ENCODE measurements around the gene DYNLL2. TPM values are rescaled to one million over a fixed set of nuclear protein-coding genes. Genes with fewer than 3 reads are reported as not detected.
"Not testable (repeated sequence)": the region's sequence is repeated elsewhere in the genome, so short reads cannot be mapped to it uniquely, and the experiment has no call there.

The DYNLL2 gene
- polyA plus RNA-seq, 3 donors, result 64.4 to 86.1 (median 82.9) TPM

DNA sequence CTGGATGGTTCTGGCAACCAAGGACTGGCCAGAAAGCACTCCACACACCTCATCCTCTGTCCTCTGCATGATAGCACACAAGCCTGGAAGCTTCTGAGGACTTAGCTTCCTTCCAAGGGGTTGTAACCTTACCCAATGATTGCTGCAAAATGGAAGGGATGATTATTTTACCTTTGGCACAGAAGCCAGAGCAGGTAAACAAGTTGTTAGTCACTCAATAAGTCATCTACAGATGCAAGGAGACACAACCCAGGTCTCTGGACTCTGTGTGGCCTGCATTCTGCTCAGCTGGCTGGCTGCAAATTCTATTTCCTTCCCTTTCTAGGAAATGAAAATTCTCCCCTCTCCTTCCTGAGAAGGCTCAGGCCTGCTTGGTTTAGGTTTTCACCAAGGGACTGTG, 26.7 kb upstream of the DYNLL2 start:
- no peak for DNase-seq (ENCODE audit: extremely low read depth in 1 of 11, low read depth in 9 of 11, low spot score in 4 of 11)

DNA sequence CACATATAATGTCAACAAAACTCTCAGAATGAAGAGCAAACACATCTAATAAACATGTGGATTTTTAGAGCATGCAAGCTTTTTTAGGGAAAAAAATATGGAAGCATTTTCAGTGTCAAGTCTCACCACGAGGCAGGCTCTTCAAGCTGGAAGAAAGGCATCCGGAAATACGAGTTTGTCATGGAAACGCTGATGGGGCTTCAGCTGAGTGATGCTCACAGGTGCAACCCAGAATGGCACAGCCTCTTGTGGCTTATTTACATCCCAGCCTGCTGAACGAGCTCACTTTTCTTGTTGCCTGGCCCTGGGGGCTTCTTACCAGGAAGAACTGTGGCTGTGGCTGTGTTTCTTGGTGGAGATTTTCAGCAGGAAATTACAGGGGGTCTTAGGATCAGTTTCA, 24.1 kb upstream of the DYNLL2 start:
- no peak for DNase-seq (ENCODE audit: extremely low read depth in 1 of 11, low read depth in 9 of 11, low spot score in 4 of 11)

DNA sequence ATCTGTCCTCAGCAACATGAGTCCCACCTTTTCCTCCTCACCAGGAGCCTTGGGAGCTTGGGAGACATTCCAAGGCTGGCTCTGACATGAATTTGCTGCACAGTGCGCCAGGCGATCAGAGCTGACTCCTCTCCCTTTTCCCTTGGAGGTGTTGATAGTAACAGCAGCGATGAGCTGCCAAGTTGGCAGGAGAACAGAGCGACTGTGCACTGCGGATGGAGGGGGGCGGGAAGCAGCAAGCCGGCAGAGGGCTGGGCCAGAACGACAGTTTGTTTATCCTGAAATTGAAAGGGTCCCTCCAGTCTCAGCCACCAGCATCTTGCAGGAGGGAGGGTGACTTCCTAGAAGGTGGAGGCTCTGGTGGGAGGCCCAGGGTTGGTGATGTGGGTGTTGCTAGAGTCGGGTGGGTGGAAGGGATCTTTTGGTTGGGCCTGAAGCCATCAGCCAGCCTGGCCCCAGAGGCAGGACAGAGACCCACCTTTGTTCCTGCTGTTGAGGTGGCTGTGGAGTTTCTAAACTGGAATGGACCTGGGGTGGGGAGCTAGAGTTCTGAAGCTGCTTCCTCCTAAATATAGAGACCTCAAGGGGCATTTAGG, 22.5 kb upstream of the DYNLL2 start:
- peak in 4 of 11 donors; percentile 1 to 41 (median 28) for DNase-seq (ENCODE audit: extremely low read depth in 1 of 11, low read depth in 9 of 11, low spot score in 4 of 11)

DNA sequence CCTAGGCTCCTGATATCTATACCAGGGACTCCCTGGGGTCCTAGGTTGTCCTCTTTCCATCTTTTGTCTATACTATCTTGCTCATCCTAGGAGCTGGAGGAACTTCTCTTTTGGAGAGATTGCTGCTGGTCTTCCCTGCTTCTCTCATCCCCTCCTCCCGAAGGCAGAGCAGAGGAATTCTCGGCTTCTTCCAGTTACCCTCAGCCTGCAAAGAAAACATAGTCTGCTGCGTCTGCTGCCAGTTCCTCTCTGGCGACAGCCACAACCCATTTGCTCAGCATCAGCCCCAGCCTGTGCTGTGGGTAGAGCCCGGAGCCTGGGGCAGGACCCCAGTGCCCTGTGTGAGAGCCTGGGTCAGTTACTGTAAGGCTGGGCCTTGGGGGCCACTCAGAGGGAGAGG, 21.5 kb upstream of the DYNLL2 start:
- DNase-seq (ENCODE audit: extremely low read depth in 1 of 11, low read depth in 9 of 11, low spot score in 4 of 11), result no peak

DNA sequence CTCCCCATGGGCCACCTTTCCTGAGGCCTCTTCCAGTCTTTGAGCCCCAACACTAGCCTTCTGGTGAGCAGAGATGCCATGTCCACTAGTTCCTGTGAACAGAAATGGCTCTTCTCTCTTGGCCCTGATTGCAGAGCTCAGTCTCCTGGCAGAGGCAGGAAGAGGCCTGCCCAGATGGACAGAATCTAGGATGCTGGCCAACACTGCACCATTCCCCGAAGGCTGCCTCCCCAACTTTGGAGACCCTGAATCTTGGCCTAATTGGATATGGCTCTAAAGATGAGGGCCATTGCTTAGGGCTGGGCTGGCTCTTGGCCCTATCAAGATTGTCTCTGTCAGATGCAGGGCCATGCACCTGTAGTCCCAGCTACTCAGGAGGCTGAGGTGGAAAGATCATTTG, 18.0 kb upstream of the DYNLL2 start:
- DNase-seq (ENCODE audit: extremely low read depth in 1 of 11, low read depth in 9 of 11, low spot score in 4 of 11), result no peak

DNA sequence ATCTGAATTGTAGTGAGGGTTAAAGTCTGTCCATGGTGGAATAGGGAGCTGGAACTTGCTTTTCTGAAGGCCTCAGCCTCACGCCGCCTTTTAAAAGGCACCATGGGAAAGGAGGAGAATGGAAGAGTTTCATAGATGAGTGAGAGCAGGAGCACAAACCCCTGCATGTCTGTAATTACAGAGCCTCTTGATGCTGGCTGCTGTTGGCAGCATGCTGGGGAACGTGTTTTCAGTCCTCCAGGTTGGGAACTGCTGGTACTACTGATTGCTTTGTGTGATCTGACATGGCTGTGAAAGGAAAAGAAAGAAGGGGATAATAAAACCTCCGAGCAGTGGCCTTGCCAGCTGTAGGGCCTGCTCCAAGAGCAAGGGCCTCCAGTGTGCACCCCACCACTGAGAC, 16.8 kb upstream of the DYNLL2 start:
- no peak for DNase-seq (ENCODE audit: extremely low read depth in 1 of 11, low read depth in 9 of 11, low spot score in 4 of 11)

DNA sequence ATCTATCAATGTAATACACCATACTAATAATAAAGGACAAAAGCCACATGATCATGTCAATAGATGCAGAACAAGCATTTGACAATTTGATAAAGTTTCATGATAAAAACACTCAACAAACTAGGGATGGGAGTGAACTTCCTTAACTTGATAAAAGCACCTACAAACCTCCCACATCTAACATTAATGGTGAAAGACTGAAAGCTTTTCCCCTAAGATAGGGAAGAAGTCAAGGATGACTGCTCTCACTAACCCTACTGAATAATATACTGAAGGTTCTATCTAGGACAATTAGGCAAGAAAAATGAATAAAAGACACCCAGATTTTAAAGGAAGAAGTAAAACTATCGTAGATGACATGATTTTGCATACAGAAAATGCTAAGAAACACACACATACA, 10.4 kb upstream of the DYNLL2 start:
- DNase-seq (ENCODE audit: extremely low read depth in 1 of 11, low read depth in 9 of 11, low spot score in 4 of 11), result no peak

DNA sequence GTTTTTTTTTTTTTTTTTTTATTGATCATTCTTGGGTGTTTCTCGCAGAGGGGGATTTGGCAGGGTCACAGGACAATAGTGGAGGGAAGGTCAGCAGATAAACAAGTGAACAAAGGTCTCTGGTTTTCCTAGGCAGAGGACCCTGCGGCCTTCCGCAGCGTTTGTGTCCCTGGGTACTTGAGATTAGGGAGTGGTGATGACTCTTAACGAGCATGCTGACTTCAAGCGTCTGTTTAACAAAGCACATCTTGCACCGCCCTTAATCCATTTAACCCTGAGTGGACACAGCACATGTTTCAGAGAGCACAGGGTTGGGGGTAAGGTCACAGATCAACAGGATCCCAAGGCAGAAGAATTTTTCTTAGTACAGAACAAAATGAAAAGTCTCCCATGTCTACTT, 10.0 kb upstream of the DYNLL2 start:
- DNase-seq (ENCODE audit: extremely low read depth in 1 of 11, low read depth in 9 of 11, low spot score in 4 of 11), result not testable (repeated sequence)

DNA sequence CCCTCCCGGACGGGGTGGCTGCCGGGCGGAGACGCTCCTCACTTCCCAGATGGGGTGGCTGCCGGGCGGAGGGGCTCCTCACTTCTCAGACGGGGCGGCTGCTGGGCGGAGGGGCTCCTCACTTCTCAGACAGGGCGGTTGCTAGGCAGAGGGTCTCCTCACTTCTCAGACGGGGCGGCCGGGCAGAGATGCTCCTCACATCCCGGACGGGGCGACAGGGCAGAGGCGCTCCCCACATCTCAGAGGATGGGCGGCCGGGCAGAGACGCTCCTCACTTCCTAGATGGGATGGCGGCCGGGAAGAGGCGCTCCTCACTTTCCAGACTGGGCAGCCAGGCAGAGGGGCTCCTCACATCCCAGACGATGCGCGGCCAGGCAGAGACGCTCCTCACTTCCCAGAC, 8.8 kb upstream of the DYNLL2 start:
- DNase-seq (ENCODE audit: extremely low read depth in 1 of 11, low read depth in 9 of 11, low spot score in 4 of 11), result not testable (repeated sequence)

DNA sequence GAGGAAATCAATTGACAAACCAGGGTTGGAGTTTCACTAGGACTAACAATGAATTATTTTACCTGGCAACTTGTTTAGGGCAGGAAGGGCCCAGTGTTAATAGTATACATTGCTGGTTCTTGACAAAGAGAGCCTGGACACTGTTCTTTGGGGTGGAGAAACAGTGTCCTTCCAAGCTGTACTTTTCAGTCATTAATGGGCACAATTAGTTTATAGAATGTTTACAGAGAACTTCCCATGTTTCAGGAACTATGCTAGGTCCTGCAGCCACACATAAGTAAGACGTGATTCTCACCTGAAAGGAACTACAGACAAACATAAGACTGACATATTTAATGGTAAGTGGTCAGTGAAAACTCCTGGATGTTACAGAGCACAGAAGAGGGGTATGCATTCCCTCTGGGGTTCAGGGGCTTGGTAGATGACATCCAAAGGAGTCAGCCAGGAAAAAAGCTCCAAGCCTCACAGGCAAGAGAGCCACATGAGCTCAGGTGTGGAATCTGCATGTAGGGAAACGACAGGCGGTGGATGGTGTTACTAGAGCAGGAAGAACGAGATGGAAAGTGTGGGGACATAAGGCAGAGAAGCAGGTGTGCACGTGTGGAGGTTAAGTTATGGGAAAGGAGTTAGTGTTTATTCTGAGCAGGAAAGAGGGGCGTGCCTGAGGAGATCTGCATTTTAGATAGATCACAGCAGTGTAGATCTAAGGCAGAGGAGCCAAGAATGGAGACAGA, 3.8 kb upstream of the DYNLL2 start:
- no peak for DNase-seq (ENCODE audit: extremely low read depth in 1 of 11, low read depth in 9 of 11, low spot score in 4 of 11)

DNA sequence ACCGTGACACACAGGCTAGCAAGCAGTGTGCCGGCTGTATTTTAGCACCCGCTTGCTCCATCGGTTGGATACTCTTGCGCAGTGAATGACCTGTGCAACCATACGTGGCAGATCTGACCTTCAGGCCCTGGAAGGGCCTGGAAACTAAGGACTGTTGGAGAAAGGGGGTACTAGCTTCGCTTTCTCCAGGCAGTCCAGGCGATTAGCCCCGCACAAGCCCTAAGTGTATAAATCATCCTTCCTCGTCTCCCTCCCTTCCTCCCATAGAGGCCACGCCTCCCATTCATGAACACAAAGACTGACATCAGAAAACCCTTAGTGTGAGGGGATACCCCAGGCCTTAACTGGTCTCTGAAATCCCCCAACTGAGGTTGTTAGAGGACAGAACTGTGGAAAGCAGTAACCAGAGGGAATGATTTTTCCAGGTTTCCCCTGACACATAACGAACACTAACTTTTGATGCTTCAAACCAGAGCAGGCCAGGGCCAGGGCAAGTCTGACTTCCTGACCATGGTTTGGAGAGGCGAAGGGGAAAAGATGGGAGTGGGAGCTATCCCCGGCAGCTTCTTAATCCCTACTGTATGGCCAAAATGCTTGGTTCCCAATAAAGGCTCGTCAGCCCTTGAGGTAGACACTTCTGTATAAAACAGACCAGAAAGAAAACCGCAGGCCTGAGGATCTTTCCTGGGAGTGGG, 1.4 kb upstream of the DYNLL2 start:
- DNase-seq (ENCODE audit: extremely low read depth in 1 of 11, low read depth in 9 of 11, low spot score in 4 of 11), result peak in 5 of 11 donors; percentile 2 to 27 (median 21)

DNA sequence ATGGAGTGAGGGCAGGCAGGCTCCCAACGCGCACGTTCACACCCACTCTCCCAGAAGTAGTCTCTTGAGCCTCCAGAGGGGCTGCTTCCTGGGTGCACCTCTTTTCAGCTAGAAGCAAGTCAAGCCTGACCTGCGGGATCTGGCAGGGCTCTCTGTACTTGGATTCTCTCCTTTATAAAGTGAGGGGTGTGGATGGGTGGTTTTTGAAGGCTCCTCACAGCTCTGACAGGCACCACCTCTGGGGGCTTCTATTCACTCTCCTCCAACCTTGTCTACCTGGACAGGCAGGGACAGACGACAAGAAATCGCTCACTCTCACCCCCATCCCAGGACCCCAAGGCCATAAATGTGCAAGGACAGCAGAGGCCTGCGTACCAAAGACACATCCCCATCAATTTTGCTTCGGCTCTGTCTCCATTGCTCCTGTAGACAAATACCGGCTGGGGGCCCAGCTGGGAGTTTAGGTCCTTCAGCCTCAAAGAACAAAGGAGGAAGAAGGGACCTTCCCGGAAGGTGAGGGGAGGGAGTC, 814 bp upstream of the DYNLL2 start:
- peak in 3 of 11 donors; percentile 4 to 11 (median 7) for DNase-seq (ENCODE audit: extremely low read depth in 1 of 11, low read depth in 9 of 11, low spot score in 4 of 11)

DNA sequence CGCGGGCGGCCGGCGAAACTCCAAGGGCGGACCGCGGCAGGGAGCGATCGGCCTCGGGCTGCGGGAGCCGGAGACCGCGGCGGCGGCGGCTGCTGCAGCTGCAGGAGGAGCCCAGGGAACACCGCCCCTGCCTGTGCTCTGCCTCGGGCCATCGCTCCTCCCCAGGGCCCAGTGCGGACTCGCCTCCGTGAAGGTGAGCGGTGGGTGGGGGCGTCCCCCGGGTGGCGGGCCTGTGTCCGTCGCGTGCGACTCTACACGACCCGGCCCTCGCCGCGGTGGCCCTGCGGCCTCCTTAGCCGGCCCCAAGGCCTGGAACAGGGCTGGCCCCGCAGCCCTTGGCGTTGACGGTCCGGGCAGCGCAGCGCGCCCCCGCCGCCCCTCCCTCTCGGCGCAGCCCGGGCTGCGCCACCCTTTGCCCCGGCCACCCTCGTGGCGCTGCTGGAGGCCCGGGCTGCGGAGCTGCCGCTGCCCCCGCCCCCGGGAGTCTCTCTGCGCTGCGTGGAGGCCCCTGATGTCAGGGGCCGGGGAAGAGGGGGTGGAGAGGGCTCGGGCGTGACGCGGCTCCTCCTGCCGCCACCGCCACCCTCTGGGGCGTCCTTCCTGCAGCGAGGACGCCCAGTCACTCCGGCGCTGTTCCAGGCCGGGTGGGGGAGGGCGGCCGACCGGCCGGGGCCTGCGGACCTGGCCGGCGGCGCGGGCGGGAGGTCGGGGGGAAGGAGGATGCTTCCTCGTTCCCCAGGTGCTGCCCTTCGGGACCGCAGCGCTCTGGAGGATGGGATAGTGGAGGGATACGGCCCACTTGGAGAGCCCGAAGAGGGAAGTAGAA, 485 bp downstream of the DYNLL2 start:
- DNase-seq (ENCODE audit: extremely low read depth in 1 of 11, low read depth in 9 of 11, low spot score in 4 of 11), result peak in 7 of 11 donors; percentile 5 to 43 (median 18)

DNA sequence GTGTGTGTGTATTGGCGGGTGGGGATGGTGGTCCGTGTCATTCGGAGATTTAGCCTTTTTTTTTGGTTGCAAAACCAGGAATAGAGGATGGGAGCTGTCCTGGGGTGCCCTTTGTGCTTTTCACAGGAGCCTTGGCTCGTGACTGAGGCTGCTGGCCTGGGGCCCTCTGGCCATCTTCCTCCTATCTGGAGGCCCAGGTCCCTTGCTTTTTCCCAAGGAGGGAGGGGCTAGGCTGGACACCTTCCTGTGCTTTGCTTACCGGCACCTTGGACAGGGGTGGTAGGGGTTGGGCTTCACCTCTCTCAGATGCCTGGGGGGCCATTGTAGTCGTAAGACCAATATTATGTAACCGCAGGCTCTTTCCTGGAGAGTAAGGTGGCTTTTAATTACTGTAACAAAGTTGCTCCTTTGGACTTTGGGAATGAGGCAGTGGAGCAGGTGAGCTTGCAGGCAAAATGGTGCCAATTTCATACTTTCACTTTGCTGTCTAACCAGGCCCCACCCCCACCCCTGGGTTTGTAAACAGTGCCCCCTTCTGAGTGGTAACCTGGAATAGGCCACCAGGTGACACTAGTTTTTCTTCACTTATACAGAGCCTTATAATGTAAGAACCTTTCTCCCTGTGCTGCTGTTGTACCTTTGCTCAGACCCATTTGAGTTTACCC, 1.2 kb downstream of the DYNLL2 start:
- peak in 6 of 11 donors; percentile 13 to 40 (median 28) for DNase-seq (ENCODE audit: extremely low read depth in 1 of 11, low read depth in 9 of 11, low spot score in 4 of 11)

DNA sequence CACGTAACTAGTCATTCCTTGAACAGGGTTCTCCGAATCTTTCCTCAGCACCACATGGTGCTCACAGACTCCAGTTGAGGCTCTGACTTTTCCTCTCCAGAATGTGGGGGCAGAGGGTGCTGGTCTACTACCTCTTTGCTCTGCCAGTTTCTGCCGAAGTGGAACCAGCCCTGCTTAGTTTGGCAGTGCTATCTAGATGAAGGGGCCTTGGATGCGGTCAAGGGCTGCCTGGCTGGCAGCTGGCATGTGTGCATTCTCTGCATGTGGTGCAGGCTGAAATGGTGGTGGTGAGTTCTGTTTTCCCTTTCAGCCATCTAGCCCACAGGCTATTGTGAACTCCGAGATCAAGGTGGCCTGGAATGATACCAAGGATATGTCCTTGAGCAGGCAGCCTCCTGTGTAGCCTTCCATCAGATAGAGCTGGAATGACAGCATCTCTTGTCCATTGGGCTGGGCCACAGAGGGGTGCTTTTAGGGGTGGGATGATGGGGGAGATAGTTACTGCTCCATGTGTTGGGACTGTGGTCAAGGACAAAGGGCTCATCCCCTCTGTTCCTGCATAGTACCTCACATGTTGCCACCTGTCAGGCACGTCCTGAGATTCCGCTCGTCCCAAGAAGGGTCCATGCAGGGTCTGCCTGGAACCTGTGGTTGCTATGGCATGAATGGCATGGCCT, 2.0 kb downstream of the DYNLL2 start:
- DNase-seq (ENCODE audit: extremely low read depth in 1 of 11, low read depth in 9 of 11, low spot score in 4 of 11), result no peak

DNA sequence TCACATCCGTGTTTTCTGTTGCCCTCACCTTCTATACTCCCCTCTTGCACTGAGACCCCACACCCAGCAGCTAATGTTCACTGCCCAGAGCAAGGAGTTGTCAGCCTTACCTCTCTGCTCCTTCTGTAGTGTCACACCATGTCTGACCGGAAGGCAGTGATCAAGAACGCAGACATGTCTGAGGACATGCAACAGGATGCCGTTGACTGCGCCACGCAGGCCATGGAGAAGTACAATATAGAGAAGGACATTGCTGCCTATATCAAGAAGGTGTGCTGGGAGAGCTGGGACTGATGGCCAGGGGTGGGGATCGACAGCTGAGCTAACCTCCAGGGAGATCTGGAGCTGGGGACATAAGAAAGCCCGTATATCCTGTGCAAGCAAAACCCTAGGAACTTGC, 3.7 kb downstream of the DYNLL2 start:
- DNase-seq (ENCODE audit: extremely low read depth in 1 of 11, low read depth in 9 of 11, low spot score in 4 of 11), result no peak

DNA sequence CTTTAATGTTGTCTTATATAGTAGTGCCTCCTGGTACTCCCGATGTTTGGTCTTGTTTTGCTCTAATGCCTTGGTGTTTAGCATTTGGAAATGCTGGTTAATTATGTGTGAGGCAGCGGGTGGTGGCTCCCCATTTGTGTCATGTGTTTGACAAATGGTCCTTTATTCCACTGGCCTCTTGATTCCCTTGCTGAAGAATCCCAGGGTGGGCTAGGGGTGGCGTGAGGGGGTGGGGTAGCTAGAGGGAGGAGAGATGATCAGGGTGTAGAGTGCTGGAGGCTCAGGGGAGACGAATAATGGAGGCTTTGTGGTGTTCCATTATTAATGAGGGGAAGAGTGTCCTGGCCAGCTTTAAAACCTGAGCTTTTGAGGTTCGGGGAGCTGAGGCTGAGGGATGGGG, 5.4 kb downstream of the DYNLL2 start:
- DNase-seq (ENCODE audit: extremely low read depth in 1 of 11, low read depth in 9 of 11, low spot score in 4 of 11), result no peak

DNA sequence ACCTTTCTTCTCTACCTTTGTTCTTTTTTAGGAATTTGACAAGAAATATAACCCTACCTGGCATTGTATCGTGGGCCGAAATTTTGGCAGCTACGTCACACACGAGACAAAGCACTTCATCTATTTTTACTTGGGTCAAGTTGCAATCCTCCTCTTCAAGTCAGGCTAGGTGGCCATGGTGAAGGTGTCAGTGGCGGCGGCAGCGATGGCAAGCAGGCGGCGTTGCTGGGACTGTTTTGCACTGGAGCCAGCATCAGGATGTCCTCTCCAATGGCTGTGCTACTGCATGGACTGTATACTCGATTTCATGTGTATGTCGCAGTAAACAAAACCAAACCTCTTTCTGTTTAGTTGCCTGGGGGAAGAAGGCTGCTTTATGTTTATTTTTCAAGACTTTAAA, 5.9 kb downstream of the DYNLL2 start:
- no peak for DNase-seq (ENCODE audit: extremely low read depth in 1 of 11, low read depth in 9 of 11, low spot score in 4 of 11)

Data from renal cortex interstitium (tissue), 11 donors.